Endothelial cell (in vitro differentiated cells): Measurements from ENCODE around the gene PIP4K2C. TPM values are rescaled to one million over a fixed set of nuclear protein-coding genes. Genes with fewer than 3 reads are reported as not detected.
A peak's percentile ranks its signal among the peaks of the same experiment; 100 is the strongest.

Experiments
- DNase-seq: peaks from one replicate; pipeline ENCODE4 v3.0.0; 2021; ENCODE audit warnings: low spot score
- H3K27ac Mint-ChIP-seq: one replicate; pipeline ENCODE4 v1.8.0; 2021; ENCODE audit warnings: mixed read lengths, inconsistent platforms; ENCODE audit not compliant: unreplicated experiment
- H3K27me3 Mint-ChIP-seq: one replicate; pipeline ENCODE4 v1.8.0; 2021; ENCODE audit warnings: mild to moderate bottlenecking, moderate library complexity, mixed read lengths, inconsistent platforms; ENCODE audit not compliant: unreplicated experiment
- H3K36me3 Mint-ChIP-seq: one replicate; pipeline ENCODE4 v1.8.0; 2021; ENCODE audit warnings: mild to moderate bottlenecking, low read depth, mixed read lengths, inconsistent platforms; ENCODE audit not compliant: unreplicated experiment
- H3K4me1 Mint-ChIP-seq: one replicate; pipeline ENCODE4 v1.8.0; 2021; ENCODE audit warnings: mild to moderate bottlenecking, mixed read lengths, inconsistent platforms; ENCODE audit not compliant: unreplicated experiment
- H3K4me3 Mint-ChIP-seq: one replicate; pipeline ENCODE4 v1.8.0; 2021; ENCODE audit warnings: mild to moderate bottlenecking, mixed read lengths, inconsistent platforms; ENCODE audit not compliant: unreplicated experiment
- H3K9me3 Mint-ChIP-seq: one replicate; pipeline ENCODE4 v1.8.0; 2021; ENCODE audit warnings: mixed read lengths, inconsistent platforms; ENCODE audit not compliant: unreplicated experiment
- total RNA-seq: library from RNA; stranded (reverse); fragmentation: NEBNext Ultra II Directional; extraction: Animal tissue kit (Norgen Biotek cat#: 25700); gene quantifications from one replicate; pipeline ENCODE4 v1.2.1, GENCODE V29; 2021; ENCODE audit not compliant: unreplicated experiment
- TF ChIP-seq, protein P1 (sequence below): fragments of 200-600 bp; sonication (generic); IDR thresholded peaks from one replicate; pipeline ENCODE4 v1.5.0; 2021; ENCODE audit warnings: antibody characterized with exemption; ENCODE audit not compliant: unreplicated experiment

Gene PIP4K2C
- total RNA-seq, 1 donor from 2014 or later = 18.5 TPM

DNA sequence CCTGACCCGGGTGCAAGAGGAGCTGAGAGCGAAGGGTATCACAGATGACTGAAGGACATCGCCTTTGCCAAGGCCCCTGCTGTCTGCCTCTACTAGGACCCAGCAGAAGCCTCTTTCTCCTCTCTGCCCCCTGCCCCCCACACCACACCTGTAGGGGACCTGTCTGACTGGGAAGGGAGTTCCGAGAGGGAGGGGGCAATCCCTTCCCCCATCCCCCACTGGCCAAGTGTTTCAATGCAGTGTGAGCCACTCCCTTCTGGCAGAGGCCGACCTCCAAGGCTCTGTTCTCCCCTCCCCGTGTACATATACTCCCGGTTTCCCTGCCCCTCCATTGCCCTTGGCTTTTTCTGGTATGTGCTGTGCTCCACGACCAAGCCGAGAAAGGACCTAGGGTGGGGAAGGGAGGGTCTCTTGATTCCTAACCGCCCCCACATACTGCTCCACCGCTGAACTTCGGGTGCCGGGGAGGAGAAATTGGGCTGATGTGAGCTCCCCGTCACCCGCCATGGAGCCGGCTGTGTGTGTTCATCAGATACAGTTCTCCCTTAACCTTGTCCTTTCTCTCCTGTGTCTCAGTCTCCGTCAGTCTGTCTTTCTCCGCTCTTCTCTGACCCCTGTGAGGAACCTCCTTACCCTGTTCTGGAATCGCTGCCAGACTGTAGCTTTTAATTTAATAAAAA lies 18.2 kb downstream of the PIP4K2C start:
- Mint-ChIP-seq H3K27me3 (peaks cover 9% of the 10 kb centered on the region), H3K4me1 (peaks cover 9% of the 10 kb centered on the region), H3K27ac (peak overlapping the region; percentile 9), H3K4me3 (peak overlapping the region; percentile 42), H3K9me3 (no peaks in the 10 kb centered on the region), H3K36me3 (peaks cover 15% of the 10 kb centered on the region)
- TF ChIP-seq, protein P1, sequence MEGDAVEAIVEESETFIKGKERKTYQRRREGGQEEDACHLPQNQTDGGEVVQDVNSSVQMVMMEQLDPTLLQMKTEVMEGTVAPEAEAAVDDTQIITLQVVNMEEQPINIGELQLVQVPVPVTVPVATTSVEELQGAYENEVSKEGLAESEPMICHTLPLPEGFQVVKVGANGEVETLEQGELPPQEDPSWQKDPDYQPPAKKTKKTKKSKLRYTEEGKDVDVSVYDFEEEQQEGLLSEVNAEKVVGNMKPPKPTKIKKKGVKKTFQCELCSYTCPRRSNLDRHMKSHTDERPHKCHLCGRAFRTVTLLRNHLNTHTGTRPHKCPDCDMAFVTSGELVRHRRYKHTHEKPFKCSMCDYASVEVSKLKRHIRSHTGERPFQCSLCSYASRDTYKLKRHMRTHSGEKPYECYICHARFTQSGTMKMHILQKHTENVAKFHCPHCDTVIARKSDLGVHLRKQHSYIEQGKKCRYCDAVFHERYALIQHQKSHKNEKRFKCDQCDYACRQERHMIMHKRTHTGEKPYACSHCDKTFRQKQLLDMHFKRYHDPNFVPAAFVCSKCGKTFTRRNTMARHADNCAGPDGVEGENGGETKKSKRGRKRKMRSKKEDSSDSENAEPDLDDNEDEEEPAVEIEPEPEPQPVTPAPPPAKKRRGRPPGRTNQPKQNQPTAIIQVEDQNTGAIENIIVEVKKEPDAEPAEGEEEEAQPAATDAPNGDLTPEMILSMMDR = no peak
- DNase-seq = no peak

- H3K36me3 Mint-ChIP-seq = peaks cover 20% of the 10 kb centered on the region
- peak overlapping the region; percentile 87 for H3K4me3 Mint-ChIP-seq
- DNase-seq = no peak
- H3K27ac Mint-ChIP-seq = no peak overlapping the region
- peaks cover 7% of the 10 kb centered on the region for H3K4me1 Mint-ChIP-seq
- TF ChIP-seq, protein P1 = no peak
- no peaks in the 10 kb centered on the region for H3K9me3 Mint-ChIP-seq
- peaks cover 9% of the 10 kb centered on the region for H3K27me3 Mint-ChIP-seq
Measured at GRCh38 chr12:57609781-57610553, 19.0 kb downstream of the PIP4K2C start.

- Mint-ChIP-seq H3K27ac (no peak overlapping the region), H3K27me3 (peaks cover 11% of the 10 kb centered on the region), H3K4me1 (peaks cover 6% of the 10 kb centered on the region), H3K36me3 (peaks cover 27% of the 10 kb centered on the region), H3K4me3 (peak overlapping the region; percentile 87), H3K9me3 (no peaks in the 10 kb centered on the region)
- DNase-seq = no peak
- TF ChIP-seq, protein P1 = no peak
Measured at GRCh38 chr12:57610554-57611107, 19.6 kb downstream of the PIP4K2C start.

DNA sequence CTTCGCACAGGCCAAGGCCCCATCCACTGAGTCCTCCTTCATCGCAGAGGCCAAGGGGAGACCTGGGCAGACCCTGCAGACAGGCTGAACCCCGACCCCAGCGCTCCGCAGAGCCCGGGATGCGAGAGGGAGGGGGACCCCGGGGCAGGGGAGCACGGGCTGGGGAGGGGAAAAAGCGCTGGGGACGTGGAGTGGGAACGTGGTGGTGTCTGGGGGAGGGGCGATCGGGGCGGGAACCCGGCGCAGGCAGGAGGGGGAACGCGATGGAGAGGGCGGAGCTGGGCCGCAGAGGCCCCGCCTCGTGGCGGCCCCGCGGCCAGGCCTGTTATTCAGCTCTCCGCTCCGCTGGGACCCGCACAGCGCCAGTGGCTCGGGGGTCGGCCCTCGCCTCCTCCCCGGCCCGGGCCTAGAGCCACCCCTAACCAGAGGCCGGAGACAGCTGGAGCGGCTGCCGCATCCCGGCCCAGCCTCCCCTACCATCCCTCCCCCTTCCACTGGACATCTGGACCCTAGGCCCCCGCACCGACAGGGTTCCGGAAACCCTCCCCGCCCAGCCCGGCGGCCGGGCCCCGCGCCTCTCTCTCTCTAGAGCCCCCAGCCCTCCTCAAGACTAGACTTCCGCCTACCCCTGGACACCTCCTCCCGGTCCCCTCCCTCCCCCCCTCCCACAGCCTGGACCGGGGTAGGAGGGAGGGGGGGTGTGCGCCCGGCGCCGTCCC lies 20.3 kb downstream of the PIP4K2C start, which contains the start of gene ARHGEF25:
ARHGEF25 (plus strand) TSS at position 328 of the 719 bp plus-strand sequence. CDS start 460 bp downstream, outside the sequence.
- Mint-ChIP-seq H3K36me3 (peaks cover 31% of the 10 kb centered on the region), H3K27ac (no peak within 1 kb of the TSS), H3K4me3 (peak within 1 kb of the TSS; percentile 87), H3K4me1 (peaks cover 3% of the 10 kb centered on the region), H3K27me3 (peaks cover 13% of the 10 kb centered on the region), H3K9me3 (no peaks in the 10 kb centered on the region)
- peak; percentile 60 for DNase-seq
- TF ChIP-seq, protein P1 = no peak
